Left cardiac atrium (tissue), 4 donors: ENCODE data around the gene FHL3. TPM values are rescaled to one million over a fixed set of nuclear protein-coding genes. Genes with fewer than 3 reads are reported as not detected.

Experiments used
- ATAC-seq, 2 donors: fragments of 200-7000 bp; cut with Tn5 transposase; one replicate each; pipeline ENCODE4 v1.9.1; 2020; ENCODE audit warnings: mild to moderate bottlenecking in 2 of 2, moderate library complexity in 2 of 2
- DNase-seq: peaks from one replicate; pipeline ENCODE4 v3.0.0-alpha.2; 2020
- intact Hi-C, 2 donors: fragments of 100-400 bp; cut with DNase I; formaldehyde crosslinking; loops; one replicate each; pipeline versions ENCODE4 v1.14.1 to v1.15.1; 2022 to 2023
- total RNA-seq, 2 donors: library from RNA; stranded (reverse); fragmentation: NEBNext Ultra II Directional; extraction: Animal tissue kit (Norgen Biotek cat#: 25700); gene quantifications; one replicate each; pipeline ENCODE4 v1.2.1, GENCODE V29; 2021
- donor health status: DM: no; HTN: yes; CAD: no.
- donor health status: DM: no; HTN: yes; CAD: no; lungs with severe emphysema.
- donor health status: DM: yes; HTN: yes; CAD: no.
- donor health status: Dilated cardiomyopathy.

The FHL3 gene
- total RNA-seq, 2 donors from 2014 or later, result 9.9 to 18.6 TPM

DNA sequence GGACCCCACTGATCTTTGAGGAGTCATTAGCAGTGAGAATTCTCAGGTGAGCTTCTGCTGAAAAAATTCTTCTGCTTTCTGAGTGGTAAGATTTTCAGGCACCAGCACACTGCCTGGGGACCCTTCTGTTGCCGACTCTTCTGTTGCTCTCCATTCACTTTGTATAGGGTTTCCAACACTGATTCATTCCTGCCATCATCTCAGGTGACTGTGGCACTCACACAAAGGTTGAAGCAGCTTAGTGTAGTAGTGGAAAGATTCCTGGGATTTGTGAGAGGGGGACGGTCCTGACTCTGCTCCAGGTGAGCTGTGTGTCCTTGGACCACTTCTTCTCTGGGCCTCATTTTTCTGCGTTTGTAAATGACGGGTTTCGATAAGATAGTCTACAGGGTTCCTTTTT lies 16.7 kb upstream of the FHL3 start:
- ATAC-seq, result no peak
- DNase-seq, result no peak
- intact Hi-C loops, result loop anchor here in 1 of 2 donors (10.0 kb wide), 1 partner anchor 813 kb away; no protein-coding TSS in a partner anchor

DNA sequence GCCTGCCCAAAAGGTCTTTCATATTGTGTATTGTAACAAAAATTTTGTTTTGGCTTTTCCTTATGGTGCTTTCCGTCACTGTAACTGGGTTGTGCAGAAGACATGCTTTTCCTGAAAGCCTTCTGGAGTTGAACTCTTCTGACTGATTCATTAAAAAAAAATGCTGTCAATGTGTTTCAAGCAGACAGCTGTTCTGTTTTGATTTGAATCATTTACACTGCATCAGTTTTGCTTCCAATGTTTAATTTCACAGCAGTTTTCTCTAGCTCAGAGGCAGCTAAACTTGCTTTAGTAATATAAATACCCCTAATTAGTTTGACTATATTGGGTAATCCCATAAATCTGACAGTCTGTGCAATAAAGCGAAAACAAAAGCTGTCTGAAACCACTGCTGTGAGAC lies 15.1 kb upstream of the FHL3 start:
- ATAC-seq (no peak), DNase-seq (no peak)
- intact Hi-C loops, result loop anchor here in 1 of 2 donors (10.0 kb wide), 1 partner anchor 814 kb away; no protein-coding TSS in a partner anchor

DNA sequence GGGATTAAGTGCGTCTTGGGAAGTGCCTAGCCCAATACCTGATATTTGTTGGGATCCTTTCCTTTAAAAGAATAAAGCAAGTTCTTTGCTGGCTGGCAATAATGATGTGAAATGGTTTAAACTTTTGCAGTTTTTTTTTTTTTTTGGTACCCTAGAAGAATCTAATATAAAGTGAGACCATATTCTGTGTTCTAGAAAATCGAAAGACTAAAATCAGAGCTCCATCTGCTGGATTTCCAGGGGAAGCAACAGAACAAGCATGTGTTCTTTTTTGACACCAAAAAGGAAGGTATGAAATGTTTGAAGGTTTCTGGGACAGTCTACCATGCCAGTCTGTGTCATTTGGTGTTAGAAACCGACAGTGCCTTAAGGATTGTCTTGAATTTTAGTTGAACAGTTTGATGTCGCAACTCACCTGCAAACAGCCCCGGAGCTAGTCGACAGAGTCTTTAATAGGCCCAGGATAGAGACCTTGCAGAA lies 13.6 kb upstream of the FHL3 start:
- ATAC-seq (no peak), DNase-seq (no peak)
- intact Hi-C loops, result no loop called here

DNA sequence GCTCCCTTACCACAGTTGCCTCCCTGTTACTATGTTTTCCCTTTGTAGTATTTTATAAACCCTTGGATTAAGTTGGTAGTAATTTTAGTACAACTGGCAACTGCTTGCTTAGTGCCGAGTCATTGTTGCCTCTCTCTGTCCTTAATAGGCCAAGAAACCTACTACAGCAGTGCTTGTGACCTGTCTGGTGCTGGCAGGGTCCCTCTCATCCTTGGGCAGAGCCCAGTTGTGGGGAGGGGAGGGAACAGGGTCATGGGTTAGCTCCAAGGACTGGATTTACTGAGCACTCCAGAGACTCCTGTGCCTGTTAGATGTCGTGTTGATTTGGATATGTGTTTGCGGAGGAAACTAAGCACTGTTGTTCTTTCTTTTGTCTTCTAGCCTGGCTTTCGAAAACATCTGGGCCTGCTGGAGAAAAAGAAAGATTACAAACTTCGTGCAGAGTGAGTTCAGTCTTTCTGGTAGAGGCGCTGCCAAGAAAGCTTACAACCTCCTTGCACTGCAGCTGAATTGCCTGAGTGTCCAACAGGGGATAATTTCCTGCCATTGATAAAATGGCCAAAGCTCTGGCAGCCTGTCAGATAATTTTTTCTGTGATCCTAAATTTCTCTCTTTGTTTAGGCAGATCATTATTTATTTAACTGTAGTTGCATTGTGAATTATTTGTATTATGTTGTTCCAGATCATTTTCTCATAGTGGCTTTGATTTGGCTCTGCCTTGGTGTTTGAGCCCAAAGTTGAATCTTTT lies 10.8 kb upstream of the FHL3 start:
- no peak for DNase-seq
- ATAC-seq, result peak in 1 of 2 donors; percentile 4
- intact Hi-C loops, result no loop called here

DNA sequence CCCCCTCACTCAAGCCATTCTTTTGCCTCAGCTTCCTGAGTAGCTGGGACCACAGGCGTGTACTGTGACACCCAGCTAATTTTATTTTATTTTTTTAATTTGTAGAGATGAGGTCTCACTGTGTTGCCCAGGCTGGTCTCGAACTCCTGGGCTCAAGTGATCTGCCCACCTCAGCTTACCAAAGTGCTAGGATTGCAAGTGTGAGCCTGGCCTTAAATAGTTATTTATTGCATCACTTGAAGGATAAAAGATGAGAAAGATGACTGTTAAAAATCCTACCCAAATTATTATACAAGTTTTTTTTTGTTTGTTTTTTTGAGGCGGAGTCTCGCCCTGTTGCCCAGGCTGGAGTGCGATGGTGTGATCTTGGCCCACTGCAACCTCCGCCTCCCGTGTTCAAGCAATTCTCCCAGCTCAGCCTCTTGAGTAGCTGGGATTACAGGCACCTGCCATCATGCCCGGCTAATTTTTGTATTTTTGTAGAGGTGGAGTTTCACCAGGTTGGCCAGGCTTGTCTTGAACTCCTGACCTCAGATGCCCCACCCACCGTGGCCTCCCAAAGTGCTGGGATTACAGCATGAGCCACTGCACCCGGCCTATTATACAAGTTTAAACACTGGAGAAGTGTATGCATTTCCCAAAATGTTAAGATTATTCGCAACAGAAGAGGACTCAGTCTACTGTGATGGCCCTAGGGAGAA lies 9.6 kb upstream of the FHL3 start:
- no peak for ATAC-seq
- no peak for DNase-seq
- intact Hi-C loops, result no loop called here

DNA sequence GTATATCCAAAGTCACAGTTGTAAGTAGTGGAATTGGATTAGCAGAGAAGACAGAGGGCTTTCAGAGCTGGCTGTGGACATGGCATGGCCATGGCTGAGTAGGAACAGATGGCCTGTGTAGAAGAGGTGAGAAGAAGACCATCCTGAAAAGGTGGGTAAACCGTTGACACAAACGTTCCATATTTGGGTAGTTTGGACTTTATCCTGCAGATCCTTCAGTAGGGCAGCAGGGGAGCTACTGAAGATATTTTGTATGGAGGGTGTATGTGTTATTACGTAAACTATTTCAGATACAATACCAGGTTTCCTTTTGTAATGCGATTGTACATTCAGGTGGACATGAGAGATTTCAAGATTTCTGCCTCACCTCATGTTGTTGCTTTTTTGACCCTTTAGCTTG lies 8.9 kb upstream of the FHL3 start:
- intact Hi-C loops, result no loop called here
- ATAC-seq (no peak), DNase-seq (no peak)

DNA sequence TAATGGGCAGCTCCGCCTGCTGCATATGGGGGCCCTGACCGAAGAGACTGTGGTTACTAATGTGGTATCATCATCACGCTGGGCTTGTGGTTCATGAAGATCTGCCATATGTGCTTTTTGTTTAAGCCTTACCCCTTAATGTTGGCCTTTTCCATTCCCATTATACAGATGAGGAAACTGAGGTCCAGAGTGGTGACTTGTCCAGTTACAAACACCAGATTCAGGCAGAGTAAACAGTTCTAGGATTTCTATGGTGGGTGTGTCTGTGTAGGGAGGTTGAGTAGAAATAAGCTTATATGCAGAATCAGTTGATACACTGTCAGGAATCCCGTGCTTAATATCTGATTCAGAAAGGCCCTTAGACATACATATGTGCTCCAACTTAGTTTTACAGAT lies 7.9 kb upstream of the FHL3 start:
- DNase-seq, result no peak
- ATAC-seq, result no peak
- intact Hi-C loops, result no loop called here

DNA sequence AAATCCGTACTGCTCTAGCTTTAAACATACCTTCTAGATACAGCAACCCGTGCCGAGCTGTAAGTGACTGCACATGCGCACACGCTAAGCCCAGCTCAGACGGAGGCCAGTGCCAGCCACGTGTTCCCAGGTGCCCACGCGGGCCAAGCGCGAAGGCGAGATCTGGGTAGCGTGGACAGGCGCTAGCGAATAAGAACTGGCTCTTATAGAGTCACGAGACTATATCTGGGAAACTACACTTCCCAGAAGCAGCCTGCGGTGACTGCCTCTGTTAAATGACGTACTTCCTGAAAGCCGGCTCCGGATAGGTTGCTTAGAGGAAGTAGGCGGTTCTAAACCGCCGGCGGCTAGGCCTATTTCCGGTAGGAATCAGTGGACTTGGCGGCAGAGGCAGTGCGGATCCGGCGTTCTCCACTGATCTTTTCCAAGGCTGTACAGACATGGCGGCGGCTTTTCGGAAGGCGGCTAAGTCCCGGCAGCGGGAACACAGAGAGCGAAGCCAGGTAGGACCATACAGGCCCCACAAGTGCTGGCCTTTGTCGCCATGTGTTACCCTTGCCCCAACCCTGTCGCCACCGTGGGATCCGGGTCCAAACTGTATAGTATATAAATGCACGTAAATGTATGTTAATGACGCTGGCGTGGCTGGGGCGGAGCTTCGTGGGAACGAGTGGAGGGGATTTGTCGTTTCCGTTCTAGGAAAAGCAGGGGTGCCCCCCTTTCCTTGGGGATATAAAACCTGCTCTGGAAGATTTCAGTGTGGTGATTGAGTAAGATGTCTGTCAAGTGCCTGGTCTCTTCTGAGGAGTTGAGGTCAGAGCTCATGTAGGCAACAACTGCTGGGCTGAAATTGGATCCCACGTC lies 7.3 kb upstream of the FHL3 start, which contains the start of gene UTP11:
UTP11 (plus strand) TSS at position 372 of the 864 bp plus-strand sequence; CDS start at position 441, 69 bp downstream.
- intact Hi-C loops, result no loop called here
- DNase-seq (peak; percentile 94), ATAC-seq (peak; percentile 98)

DNA sequence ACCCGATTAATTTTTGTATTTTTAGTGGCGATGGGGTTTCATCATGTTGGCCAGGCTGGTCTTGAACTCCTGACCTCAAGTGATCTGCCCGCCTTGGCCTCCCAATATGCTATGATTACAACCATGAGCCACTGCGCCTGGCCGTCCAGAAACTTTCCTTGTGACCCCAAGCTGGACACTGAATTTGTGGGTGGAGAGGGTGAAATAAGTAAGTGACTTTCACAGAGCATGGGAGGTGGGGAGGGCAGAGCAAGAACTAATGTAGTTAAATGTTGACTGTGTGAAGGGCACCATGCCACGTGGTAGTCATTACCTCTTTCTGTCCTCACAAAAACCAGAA lies 4.5 kb upstream of the FHL3 start:
- no peak for ATAC-seq
- intact Hi-C loops, result no loop called here
- DNase-seq, result no peak

DNA sequence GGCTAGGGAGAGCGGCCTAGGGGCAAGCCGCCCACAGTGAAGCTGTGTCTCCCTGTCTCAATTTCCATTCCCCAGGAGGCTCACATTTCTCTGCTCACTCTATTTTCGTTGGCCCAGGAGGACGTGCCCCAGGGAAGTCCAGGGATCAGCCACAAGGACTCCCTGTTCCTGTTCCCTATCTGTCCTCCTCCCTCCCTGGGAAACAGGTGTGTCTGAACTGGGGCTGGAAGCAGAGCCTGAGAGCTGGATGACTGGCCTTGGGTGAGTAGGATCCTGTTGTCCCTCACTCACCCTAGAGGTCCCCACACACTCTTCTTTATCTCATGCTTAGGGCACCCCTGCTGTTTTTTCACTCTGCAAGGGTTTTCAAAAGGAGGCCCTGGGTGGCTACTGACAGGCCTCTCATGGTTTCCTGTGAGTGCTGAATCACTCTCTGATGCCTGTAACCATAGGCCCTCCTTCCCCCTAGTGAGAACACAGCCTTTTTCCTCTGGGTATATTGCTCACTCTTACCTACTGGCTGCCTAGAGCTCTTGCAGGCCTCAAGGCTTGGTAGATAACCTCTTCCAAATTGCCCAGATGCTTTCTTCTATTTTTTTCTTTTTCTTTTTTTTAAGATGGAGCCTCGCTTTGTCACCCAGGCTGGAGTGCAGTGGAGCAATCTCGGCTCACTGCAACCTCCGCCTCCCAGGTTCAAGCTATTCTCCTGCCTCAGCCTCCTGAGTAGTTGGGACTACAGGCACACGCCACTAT lies 4.0 kb upstream of the FHL3 start:
- ATAC-seq (no peak), DNase-seq (no peak)
- intact Hi-C loops, result no loop called here

DNA sequence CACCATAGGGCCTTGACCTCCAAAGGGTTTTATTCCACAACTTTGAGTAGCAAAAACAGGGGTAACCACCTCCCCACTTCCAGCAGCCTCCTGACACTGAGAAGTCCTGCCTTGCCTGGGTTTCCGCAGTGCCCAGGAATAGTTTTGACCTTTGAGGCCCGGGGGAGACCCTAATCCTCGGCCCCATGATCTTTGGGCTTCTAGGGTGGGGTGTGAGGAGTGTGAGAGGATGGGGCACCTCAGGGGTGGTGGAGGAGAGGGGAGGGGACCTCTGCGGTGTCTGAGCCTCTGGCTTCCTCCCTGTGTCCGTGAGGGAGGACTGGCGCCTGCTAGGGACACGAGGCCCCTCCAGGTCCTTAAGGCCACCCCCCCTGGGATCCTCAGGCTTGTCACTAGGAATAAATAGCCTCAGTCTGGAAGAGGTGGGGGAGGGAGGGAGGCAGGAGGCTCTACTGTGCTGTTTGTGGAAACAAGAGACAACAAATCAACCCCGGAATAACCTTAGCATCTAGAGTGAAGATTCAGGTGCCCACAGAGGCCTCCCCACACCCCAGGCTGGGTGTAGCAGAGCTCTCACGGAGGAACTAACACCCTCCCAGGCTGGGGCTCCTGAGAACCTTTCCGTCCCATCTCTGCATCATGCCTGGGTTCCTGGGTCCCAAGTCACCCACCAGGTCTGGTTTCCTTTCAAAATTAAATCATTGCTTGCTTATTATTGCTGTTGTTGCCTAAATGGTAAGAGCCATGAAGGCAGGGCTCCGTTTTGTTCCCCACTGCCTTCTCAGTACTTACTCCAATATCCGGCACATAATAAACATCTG lies 904 bp upstream of the FHL3 start:
- ATAC-seq (peak; percentile 20 to 24), DNase-seq (peak; percentile 45)
- intact Hi-C loops, result no loop called here

DNA sequence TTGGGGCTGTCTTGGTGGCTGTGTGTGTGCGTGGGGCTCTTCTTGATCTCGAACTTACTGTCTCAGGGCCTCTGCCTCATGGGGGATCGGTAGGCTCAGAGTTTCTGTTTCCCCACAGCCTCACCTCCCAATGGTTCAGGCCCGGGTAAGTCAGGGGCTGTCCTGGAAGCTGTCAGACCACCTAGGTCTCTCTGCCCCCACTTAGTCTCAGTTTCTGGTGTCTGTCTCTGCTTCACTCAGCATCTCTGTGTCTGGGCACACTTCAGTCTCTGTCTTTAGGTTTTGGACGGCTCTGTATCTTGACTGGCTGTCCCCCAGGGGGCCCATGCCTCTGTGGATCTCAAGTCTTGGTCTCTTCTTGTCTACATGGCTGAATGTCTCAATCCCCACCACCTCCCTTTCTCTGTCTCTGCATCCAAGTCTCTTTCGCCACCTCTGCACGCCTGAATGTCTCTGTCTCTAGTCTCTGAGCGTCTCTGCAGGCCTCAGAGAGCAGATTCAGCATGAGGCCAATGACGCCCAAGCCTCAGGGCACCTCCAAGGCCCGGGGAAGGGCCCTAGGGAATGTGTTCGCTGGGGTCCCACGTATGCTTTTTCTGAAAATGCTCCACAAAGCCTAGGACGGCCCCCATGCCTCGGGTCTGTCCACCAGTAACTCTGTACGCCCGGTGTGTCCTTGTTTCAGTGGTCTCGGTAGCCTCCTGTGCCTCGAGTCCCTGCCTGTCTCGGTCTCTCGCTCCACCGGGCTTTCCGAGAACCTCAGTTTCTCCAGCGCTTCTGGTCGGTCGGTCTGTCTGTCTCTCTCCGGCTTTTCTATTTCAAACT lies 818 bp downstream of the FHL3 start:
- intact Hi-C loops, result no loop called here
- no peak for DNase-seq
- no peak for ATAC-seq

DNA sequence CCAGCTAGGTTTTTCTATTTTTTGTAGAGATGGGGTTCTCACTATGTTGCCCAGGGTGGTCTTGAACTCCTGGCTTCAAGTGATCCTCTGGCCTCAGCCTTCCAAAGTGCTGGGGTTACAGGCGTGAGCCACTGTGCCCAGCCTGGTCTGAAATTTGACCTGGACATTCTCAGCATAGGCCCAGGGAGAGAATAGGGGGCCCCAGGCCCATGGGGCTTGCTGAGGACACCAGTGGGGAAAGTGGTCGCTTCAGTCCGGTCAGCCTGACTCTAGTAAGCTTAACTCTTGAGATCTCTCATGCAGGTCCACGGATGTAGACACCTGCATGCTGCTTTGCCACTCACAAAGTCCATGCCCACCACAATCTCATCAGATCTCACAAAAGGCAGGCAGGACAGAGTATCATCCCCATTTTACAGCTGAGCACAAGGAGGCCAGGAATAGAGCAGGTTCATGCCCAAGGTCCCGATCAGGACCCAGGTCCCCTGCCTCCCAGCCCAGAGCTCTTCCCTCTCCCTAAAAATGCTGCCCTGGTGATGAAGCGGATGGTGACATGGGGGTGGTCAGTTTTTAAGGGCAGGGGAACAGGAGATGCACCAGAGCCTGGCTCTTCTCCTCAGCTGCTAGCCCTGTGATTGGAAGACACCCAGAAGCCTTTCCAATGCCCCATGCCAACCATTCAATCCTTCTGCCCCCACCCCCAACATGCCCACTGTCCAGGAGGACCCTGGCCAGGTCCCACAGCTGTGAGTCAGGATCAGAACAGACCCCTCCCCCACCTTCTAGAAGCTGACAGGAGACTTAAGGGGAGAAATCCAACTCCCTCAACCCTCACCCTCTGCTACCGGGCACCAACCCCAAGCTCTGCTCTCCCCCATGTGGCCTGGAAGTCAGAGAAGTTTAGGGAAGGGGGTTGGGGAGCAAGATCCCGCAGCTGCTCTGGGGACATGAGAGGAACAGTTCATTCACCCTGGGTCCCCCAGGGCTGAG lies 1.8 kb downstream of the FHL3 start:
- intact Hi-C loops, result no loop called here
- no peak for DNase-seq
- ATAC-seq, result no peak

DNA sequence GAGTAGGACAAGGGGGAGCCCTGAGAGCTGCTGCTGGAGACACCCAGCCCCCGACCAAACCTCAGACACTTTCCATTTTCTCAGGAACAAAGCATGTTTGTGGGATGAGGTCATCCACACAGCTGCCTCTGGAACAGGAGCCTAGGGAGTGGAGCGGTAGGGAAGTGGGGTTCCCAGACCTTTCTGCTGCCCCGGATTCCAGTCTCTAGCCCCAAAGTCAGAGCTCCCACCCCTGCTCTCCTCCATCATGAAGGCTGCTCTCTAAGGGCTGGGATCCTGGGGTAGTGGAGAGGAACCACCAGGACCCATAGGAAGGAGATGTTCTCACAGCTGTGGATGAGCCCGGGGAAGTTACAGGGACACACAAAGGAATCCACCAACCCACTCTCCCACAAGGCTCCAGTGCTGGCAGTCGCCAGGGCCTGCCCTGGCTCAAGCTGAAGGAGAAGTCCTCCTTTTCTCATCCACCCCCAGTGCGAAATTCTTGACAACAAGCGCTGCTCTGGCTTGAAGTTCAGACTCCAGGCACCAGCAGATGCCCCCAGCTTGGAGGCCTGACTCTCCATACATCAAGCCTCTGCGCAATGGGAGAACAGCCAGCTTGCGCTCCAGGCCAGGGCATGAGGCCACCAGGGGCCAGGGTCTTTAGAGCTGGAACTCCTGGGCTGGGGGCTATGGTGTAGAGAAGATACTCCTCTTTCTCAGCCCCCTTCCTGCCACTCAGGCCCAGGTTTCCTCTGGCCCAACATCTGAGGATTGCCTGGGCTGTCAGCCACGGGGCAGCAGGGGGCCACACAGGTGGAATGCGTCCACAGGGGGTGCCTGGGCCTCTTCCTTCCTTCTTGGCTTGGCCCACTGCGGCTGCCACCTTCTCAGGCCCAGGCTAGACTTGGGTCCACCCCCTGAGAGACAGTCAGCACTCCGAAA lies 4.5 kb downstream of the FHL3 start:
- ATAC-seq (peak in 1 of 2 donors; percentile 25), DNase-seq (peak; percentile 45)
- intact Hi-C loops, result no loop called here

DNA sequence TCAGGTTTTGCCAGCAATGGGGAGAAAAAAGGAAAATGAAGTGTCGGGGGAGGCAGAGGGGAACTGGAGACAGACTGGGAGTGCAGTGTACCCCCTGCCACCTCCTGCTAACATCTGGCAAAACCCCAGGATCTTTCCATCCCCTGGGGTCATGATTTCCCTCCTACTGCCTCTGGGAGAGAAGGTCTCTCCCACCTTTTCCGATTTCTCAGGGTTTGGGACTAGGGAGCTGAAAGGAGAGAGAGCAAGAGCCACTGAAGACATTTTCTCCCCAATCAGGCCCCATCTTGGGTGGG lies 5.1 kb downstream of the FHL3 start:
- ATAC-seq, result no peak
- intact Hi-C loops, result no loop called here
- no peak for DNase-seq
